Hepatocyte (in vitro differentiated cells): ENCODE data around the gene FKBP14.

Experiments
- CTCF ChIP-seq: fragments of 200-600 bp; sonication (generic); IDR thresholded peaks from 2 replicates; pipeline ENCODE4 v1.5.1; 2016; ENCODE audit warnings: antibody characterized with exemption, mild to moderate bottlenecking; ENCODE audit not compliant: poor library complexity
- EZH2 ChIP-seq: fragments of 200-600 bp; sonication (generic); IDR thresholded peaks from 2 replicates; pipeline ENCODE4 v1.6.1; 2016; ENCODE audit warnings: antibody characterized with exemption, mild to moderate bottlenecking, borderline replicate concordance

- TF ChIP-seq EZH2 (no peak), CTCF (no peak)
These were observed 6.0 kb downstream of the FKBP14 start for GRCh38 chr7:30020535-30020934.
